ENCODE measurements around the gene SLC5A11. TPM values are rescaled to one million over a fixed set of nuclear protein-coding genes. Genes with fewer than 3 reads are reported as not detected.
"Not testable (repeated sequence)": the region's sequence is repeated elsewhere in the genome, so short reads cannot be mapped to it uniquely, and the experiment has no call there.

SLC5A11 gene
- total RNA-seq, 1 experiment from 2014 or later = 0.51 TPM

DNA sequence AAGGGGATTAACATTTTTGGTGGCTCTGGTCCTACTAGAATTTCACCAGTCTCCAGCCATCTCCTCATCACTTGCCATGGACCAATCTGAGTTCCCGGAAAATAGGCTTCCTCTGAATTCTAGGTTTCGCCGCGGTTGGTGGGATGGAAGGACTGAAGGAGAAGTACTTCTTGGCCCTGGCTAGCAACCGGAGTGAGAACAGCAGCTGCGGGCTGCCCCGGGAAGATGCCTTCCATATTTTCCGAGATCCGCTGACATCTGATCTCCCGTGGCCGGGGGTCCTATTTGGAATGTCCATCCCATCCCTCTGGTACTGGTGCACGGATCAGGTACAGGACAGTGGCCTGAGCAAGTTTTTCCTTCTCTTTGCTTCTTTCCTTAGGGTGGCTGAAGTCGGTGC lies 45.0 kb downstream of the SLC5A11 start:
- H3K36me3 ChIP-seq (ENCODE audit: low read depth, low read length) = no peaks in the 10 kb centered on the region
- no peaks in the 10 kb centered on the region for H3K9me2 ChIP-seq (replicated peaks; ENCODE audit: low read length)
- H3K79me2 ChIP-seq (ENCODE audit: low read length) = no peaks in the 10 kb centered on the region
- no peak overlapping the region for H3K4me2 ChIP-seq (ENCODE audit: low read length)
- H3K4me1 ChIP-seq (ENCODE audit: insufficient read depth, low read length) = no peaks in the 10 kb centered on the region
- H4K20me1 ChIP-seq (ENCODE audit: low read length) = no peaks in the 10 kb centered on the region
- H3K9me3 ChIP-seq (ENCODE audit: low read length) = no peaks in the 10 kb centered on the region
- H3K27ac ChIP-seq (ENCODE audit: low read length) = no peak overlapping the region
- no peak for ATAC-seq
- no peaks in the 10 kb centered on the region for H3K27me3 ChIP-seq (ENCODE audit: low read length)
- POLR2A ChIA-PET (ENCODE audit: unreplicated experiment) = no interaction called here
- intact Hi-C loops (cut with micrococcal nuclease) = no loop called here
- no peak overlapping the region for H2AFZ ChIP-seq (ENCODE audit: low read length)
- no TSS peak for BruUV-seq (replicated peaks)
- no peak overlapping the region for H3K4me3 ChIP-seq (ENCODE audit: low read length)
- no peaks in the 10 kb centered on the region for H3F3A ChIP-seq (ENCODE audit: low read length, unreplicated experiment)
- H3K9ac ChIP-seq (ENCODE audit: low read length) = no peak overlapping the region
- no peak for DNase-seq
- TF ChIP-seq EZH2 (IDR thresholded peaks at IDR 0.05; ENCODE audit: low read length, unreplicated experiment) (no peak), EZH2phosphoT487 (IDR thresholded peaks at IDR 0.05; ENCODE audit: borderline replicate concordance, low read length) (no peak)
- TF ChIP-seq, protein P1, sequence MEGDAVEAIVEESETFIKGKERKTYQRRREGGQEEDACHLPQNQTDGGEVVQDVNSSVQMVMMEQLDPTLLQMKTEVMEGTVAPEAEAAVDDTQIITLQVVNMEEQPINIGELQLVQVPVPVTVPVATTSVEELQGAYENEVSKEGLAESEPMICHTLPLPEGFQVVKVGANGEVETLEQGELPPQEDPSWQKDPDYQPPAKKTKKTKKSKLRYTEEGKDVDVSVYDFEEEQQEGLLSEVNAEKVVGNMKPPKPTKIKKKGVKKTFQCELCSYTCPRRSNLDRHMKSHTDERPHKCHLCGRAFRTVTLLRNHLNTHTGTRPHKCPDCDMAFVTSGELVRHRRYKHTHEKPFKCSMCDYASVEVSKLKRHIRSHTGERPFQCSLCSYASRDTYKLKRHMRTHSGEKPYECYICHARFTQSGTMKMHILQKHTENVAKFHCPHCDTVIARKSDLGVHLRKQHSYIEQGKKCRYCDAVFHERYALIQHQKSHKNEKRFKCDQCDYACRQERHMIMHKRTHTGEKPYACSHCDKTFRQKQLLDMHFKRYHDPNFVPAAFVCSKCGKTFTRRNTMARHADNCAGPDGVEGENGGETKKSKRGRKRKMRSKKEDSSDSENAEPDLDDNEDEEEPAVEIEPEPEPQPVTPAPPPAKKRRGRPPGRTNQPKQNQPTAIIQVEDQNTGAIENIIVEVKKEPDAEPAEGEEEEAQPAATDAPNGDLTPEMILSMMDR (conservative IDR thresholded peaks at IDR 0.05; ENCODE audit: low read depth, low read length) = no peak
- CTCF ChIA-PET = no interaction called here

DNA sequence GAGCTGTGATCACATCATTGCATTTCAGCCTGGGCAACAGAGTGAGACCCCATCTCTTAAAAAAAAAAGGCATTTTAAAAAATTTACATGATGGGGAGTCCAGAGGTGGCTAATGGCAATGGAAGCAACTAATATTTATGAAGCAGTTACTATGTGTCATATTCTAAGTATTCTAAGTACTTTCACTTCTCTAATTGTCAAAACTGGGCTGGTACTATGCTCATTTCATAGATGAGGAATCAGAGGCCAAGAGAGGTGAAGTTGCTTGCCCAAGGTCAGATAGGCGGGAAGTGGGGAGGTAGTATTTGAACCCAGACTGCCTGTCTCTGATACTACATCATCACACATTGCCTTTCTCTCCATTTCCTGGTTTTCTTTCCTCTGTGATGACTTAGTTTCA lies 50.7 kb downstream of the SLC5A11 start:
- Histone ChIP-seq H3K79me2 (ENCODE audit: low read length) (no peaks in the 10 kb centered on the region), H3K27ac (ENCODE audit: low read length) (no peak overlapping the region), H3K36me3 (ENCODE audit: low read depth, low read length) (no peaks in the 10 kb centered on the region), H3K4me3 (ENCODE audit: low read length) (no peak overlapping the region), H3K27me3 (ENCODE audit: low read length) (no peaks in the 10 kb centered on the region), H3K4me2 (ENCODE audit: low read length) (no peak overlapping the region), H3K9ac (ENCODE audit: low read length) (no peak overlapping the region), H3K9me2 (replicated peaks; ENCODE audit: low read length) (no peaks in the 10 kb centered on the region), H2AFZ (ENCODE audit: low read length) (no peak overlapping the region), H3K4me1 (ENCODE audit: insufficient read depth, low read length) (no peaks in the 10 kb centered on the region), H4K20me1 (ENCODE audit: low read length) (no peaks in the 10 kb centered on the region), H3F3A (ENCODE audit: low read length, unreplicated experiment) (no peaks in the 10 kb centered on the region), H3K9me3 (ENCODE audit: low read length) (no peaks in the 10 kb centered on the region)
- ATAC-seq = no peak
- BruUV-seq (replicated peaks) = no TSS peak
- POLR2A ChIA-PET (ENCODE audit: unreplicated experiment) = no interaction called here
- TF ChIP-seq EZH2 (IDR thresholded peaks at IDR 0.05; ENCODE audit: low read length, unreplicated experiment) = no peak
- intact Hi-C loops (cut with micrococcal nuclease) = no loop called here
- CTCF ChIA-PET = no interaction called here
- no peak for DNase-seq

DNA sequence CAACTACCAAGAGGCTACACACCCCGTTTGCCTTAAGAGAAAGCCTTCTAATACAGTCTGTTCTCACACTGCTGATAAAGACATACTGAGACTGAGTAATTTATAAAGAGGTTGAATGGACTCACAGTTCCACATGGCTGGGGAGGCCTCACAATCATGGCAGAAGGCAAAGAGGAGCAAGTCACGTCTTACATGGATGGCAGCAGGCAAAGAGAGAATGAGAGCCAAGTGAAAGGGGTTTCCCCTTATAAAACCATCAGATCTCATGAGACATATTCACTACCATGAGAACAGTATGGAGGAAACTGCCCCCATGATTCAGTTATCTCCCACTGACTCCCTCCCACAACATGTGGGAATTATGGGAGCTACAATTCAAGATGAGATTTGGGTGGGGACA lies 51.8 kb downstream of the SLC5A11 start:
- H3K9me2 ChIP-seq (replicated peaks; ENCODE audit: low read length); H3K27me3 ChIP-seq (ENCODE audit: low read length); POLR2A ChIA-PET (ENCODE audit: unreplicated experiment); H3K9me3 ChIP-seq (ENCODE audit: low read length); H3K4me2 ChIP-seq (ENCODE audit: low read length); H3K36me3 ChIP-seq (ENCODE audit: low read depth, low read length); H3K79me2 ChIP-seq (ENCODE audit: low read length); intact Hi-C loops (cut with micrococcal nuclease); CTCF ChIA-PET; BruUV-seq (replicated peaks); H3K27ac ChIP-seq (ENCODE audit: low read length); ATAC-seq; H4K20me1 ChIP-seq (ENCODE audit: low read length); H3K4me3 ChIP-seq (ENCODE audit: low read length); H2AFZ ChIP-seq (ENCODE audit: low read length); H3K4me1 ChIP-seq (ENCODE audit: insufficient read depth, low read length); H3K9ac ChIP-seq (ENCODE audit: low read length); H3F3A ChIP-seq (ENCODE audit: low read length, unreplicated experiment); DNase-seq: not testable (repeated sequence)

DNA sequence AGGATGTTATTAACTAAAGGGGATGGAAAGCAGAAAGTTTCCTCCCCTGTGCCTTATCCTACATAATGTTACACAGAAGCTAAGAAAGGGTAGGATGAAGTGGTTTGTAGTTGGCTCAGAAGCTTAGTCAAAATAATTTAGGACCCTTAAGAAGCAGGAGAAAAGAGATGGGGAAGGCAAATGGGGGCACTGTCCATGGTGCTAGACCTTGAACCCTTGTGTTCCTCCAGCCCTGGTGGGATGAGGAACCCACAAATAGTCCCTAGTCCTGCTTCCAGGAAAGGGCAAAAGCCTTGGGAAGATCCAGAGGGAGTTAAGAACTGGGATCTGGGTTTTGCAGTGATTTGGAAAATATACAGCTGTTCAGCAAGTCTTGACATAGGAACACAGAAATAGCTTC lies 54.5 kb downstream of the SLC5A11 start:
- H3K9ac ChIP-seq (ENCODE audit: low read length) = no peak overlapping the region
- no peak overlapping the region for H3K4me2 ChIP-seq (ENCODE audit: low read length)
- H3K4me1 ChIP-seq (ENCODE audit: insufficient read depth, low read length) = no peaks in the 10 kb centered on the region
- no peaks in the 10 kb centered on the region for H3K27me3 ChIP-seq (ENCODE audit: low read length)
- no TSS peak for BruUV-seq (replicated peaks)
- TF ChIP-seq EZH2phosphoT487 (IDR thresholded peaks at IDR 0.05; ENCODE audit: borderline replicate concordance, low read length) (no peak), EZH2 (IDR thresholded peaks at IDR 0.05; ENCODE audit: low read length, unreplicated experiment) (no peak)
- TF ChIP-seq, protein P1 (conservative IDR thresholded peaks at IDR 0.05; ENCODE audit: low read depth, low read length) = no peak
- H3K36me3 ChIP-seq (ENCODE audit: low read depth, low read length) = no peaks in the 10 kb centered on the region
- H3K9me3 ChIP-seq (ENCODE audit: low read length) = no peaks in the 10 kb centered on the region
- ATAC-seq = no peak
- intact Hi-C loops (cut with micrococcal nuclease) = loop anchor here (10.0 kb wide), 2 partner anchors 65 to 145 kb away; no protein-coding TSS in a partner anchor
- no peaks in the 10 kb centered on the region for H3K9me2 ChIP-seq (replicated peaks; ENCODE audit: low read length)
- ChIA-PET CTCF (no interaction called here), POLR2A (ENCODE audit: unreplicated experiment) (no interaction called here)
- H4K20me1 ChIP-seq (ENCODE audit: low read length) = no peaks in the 10 kb centered on the region
- no peaks in the 10 kb centered on the region for H3K79me2 ChIP-seq (ENCODE audit: low read length)
- no peak overlapping the region for H2AFZ ChIP-seq (ENCODE audit: low read length)
- DNase-seq = no peak
- no peak overlapping the region for H3K27ac ChIP-seq (ENCODE audit: low read length)
- no peak overlapping the region for H3K4me3 ChIP-seq (ENCODE audit: low read length)
- no peaks in the 10 kb centered on the region for H3F3A ChIP-seq (ENCODE audit: low read length, unreplicated experiment)
